ENCODE data around the gene CYP26A1.

Gene CYP26A1

DNA sequence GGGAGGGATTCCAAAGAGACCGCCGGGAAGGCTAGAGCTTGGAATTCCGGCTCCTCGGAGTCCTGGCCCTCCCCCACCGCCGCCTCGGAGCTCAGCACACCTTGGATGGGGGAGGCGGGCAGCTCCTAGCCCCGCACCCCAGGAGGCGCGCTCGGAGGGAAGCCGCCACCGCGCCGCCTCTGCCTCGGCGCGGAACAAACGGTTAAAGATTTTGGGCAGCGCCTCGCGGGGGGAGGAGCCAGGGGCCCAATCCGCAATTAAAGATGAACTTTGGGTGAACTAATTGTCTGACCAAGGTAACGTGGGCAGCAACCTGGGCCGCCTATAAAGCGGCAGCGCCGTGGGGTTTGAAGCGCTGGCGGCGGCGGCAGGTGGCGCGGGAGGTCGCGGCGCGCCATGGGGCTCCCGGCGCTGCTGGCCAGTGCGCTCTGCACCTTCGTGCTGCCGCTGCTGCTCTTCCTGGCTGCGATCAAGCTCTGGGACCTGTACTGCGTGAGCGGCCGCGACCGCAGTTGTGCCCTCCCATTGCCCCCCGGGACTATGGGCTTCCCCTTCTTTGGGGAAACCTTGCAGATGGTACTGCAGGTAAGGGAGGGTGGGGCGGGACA, at the start of gene CYP26A1:
TSS of gene CYP26A1 (plus strand) at position 355 of the 608 bp plus-strand sequence. CDS start at position 397, 42 bp downstream.
- DNase-seq: peak in 1 of 2 experiments; percentile 65

DNA sequence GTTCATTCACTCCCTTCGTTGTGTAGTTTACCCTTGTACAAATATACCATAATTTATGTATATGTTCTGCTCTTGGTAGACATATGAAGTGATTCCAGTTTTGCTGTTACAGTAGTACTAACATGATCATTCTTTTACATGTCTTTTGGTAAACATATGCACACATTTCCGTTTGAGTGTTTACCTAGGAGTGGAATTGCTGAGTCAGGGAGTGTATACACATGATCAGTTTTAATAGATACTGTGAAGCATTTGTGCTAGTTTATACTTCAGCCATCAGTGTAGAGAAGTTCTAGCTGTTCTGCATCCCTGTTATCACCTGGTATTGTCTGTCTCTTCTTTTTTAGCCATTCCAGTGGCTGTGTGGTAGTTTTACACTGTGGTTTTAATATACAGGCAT, 47.6 kb upstream of the CYP26A1 start:
- no peak for DNase-seq

DNA sequence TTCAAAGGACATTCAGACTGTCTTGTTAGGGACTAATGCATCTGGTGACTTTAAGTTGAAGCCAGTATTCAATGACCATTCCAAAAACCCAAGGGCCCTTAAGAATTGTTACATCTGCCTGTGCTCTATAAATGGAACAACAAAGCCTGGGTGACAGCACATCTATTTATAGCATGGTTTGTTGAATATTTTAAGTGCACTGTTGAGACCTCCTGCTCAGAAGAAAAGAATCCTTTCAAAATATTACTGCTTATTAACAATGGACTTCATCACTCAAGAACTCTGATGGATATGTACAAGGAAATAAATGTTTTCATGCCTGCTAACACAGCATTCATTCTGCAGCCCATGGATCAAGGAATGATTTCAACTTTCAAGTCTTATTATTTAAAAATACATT, 46.2 kb upstream of the CYP26A1 start:
- no peak for DNase-seq

GRCh38 chr10:93028883-93029282, 44.8 kb upstream of the CYP26A1 start:
- no peak for DNase-seq

GRCh38 chr10:93030409-93030808, 43.3 kb upstream of the CYP26A1 start:
- no peak for DNase-seq

DNA sequence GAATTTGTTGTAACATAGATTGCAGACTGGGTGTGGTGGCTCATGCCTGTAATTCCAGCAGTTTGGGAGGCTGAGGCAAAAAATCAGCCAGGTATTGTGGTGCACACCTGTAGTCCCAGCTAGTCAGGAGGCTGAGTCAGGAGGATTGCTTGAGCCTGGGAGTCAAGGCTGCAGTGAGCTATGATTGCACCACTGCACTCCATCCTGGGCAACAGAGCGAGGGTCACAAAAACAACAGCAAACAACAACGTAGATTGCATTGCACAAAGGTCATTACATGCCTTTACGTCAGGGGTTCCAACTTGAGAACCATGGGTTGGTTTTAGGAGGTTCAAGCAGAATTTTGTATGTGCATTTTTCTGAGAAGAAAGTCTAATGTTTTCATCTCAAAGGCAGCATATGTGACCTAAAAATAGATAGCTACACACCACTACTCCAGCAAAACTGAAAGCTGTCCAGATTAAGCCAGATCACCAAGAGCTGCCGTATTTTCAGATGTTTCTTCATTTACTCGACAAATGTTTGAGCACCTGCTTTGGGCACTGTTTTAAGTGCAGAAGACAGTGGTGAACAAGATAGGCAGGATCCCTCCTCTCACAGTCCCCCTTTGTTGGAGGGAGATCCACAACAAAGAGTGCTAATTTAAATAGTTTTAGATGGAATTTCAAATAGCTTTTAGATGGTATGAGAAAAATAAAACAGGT, 41.4 kb upstream of the CYP26A1 start:
- DNase-seq: no peak

- no peak for DNase-seq
Observed at GRCh38 chr10:93032809-93033137, 40.9 kb upstream of the CYP26A1 start.

DNA sequence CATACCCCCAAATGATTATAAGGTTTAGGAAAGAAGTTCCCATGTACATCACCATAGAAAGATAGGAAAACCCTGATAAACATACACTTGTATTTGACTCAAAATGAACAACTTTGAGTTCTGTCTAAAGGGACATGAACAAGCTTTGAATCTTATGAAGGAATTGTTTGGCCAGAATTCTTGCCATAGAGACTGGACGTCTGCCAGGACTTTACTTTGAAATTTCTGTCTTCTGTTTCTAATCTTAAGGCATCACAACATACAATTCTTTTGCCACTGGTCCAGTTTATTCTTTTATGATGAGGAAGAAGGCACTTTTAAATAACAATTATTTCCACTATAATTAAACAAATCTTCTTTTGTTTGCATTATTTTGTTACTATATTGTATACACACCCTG, 39.3 kb upstream of the CYP26A1 start:
- DNase-seq: no peak

- DNase-seq: no peak
Observed at GRCh38 chr10:93039110-93039509, 34.6 kb upstream of the CYP26A1 start.

DNA sequence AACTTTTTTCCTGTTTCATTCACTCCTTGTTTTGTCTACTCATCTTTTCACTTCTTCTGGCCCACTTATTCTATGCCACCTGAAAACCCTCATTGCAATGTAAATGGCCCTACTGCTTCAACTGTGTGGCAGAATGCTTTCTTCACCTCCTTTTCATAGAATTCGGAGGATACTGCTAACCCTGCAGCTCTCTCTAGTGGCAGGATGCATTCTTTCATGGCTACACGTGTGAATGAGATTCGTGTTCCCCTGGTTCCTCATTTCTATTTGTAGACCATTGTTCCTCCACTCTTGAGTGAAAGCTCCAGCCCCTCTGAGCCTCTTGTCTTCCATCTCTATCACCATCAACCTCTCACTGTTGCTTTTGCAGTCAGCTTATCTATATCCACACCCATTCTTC, 34.0 kb upstream of the CYP26A1 start:
- no peak for DNase-seq

- peak; percentile 38 to 53 for DNase-seq
Observed at GRCh38 chr10:93054486-93054885, 19.2 kb upstream of the CYP26A1 start.

DNA sequence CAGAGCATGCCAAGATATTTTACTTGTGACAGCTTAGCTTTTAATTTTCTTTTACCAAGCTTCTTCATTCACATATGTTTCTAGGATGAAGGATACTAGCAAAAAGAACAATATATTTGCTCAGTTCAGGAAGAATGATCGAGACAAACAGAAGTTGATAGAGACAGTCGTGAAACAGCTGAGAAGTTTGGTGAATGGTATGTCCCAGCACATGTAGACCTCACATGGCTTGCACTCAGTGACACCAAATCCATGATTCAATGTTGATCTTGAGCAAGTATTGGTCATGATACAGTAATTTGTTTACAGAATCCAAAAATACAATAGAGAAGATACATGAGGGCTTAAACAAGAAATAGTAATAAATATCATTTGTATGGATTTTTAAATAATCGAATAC, 15.6 kb upstream of the CYP26A1 start:
- DNase-seq: no peak

DNA sequence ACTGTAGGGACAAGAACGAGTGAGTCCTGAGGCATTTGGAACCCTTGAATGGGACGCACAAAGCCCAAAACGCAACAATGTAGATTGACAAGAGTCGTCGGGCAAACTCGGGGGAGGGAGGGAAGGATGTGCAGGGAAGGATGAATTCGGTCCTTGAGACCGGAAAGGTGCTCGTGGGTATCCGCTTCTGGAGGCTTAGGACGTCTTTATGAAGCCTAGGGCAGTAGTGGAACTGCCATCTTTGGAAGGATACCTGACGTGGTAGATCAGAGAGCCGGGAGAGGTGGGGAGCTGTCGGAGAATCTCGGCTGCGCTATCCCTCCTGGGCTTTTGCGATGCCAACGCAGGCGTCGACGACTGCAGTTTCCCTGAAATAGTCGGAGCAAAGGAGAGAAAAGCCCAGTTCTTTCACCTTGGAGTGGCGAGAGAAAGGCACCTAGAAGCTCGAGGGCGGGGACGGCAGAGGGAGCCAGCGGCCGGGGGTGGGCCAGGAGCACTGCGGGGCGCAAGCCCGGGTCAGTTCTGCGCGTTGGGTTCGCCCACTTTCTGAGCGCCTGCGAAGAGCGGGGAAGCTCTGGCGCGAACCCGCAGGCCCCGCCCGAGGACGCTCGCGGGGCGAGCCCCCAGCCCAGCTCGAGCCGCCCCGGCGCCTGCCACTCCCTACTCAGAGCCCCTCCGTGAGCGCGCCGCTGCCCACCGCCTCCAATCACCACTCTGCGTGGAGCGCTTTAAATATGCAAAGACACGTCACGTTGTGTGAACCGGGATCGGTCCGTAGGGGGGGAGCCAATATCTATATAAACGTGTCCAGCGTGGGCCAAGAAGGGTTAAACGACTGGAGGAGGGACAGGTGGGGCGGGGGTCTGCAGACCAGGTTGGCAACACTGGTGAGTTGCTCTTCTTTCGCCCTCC, 13.5 kb upstream of the CYP26A1 start, which contains the start of gene CYP26C1:
TSS of gene CYP26C1 (plus strand) at position 824 of the 912 bp plus-strand sequence. CDS start 466 bp downstream, outside the sequence.
- DNase-seq: no peak

GRCh38 chr10:93060887-93061593, 12.7 kb upstream of the CYP26A1 start:
- DNase-seq: no peak

- no peak for DNase-seq
Observed at GRCh38 chr10:93061594-93062513, 11.8 kb upstream of the CYP26A1 start.

GRCh38 chr10:93062514-93063143, 11.1 kb upstream of the CYP26A1 start:
- DNase-seq: peak in 1 of 2 experiments; percentile 27

GRCh38 chr10:93063144-93063976, 10.3 kb upstream of the CYP26A1 start:
- DNase-seq: peak in 1 of 2 experiments; percentile 10

GRCh38 chr10:93063977-93064660, 9.6 kb upstream of the CYP26A1 start:
- no peak for DNase-seq

- DNase-seq: no peak
Observed at GRCh38 chr10:93064874-93065660, 8.6 kb upstream of the CYP26A1 start.

Measured in NCI-H526 (cell line).